Tibial artery (tissue), 4 donors: ENCODE data around the gene LGALS1.

ENCODE experiments used
- DNase-seq, 2 donors: peaks; one replicate each; pipeline ENCODE4 v3.0.0-alpha.2; 2019
- H3K27ac ChIP-seq, 2 donors: fragments of 200-600 bp; sonication (generic) in 1 of 2; 1 replicate in 1 of 2; 2 replicates in 1 of 2; pipeline ENCODE4 v1.5.1; 2018 to 2019; ENCODE audit warnings: mild to moderate bottlenecking in 1 of 2
- H3K27me3 ChIP-seq, 2 donors: fragments of 200-600 bp; sonication (generic) in 1 of 2; one replicate each; pipeline versions ENCODE4 v1.5.1 to v1.6.0; 2016 to 2019
- H3K36me3 ChIP-seq, 3 donors: fragments of 200-600 bp; sonication (generic) in 2 of 3; one replicate each; pipeline ENCODE4 v1.5.1; 2016 to 2019; ENCODE audit warnings: mild to moderate bottlenecking in 2 of 3
- H3K4me1 ChIP-seq, 4 donors: fragments of 200-600 bp; sonication (generic) in 2 of 4; 1 replicate in 3 of 4; 2 replicates in 1 of 4; pipeline ENCODE4 v1.5.1; 2016 to 2019
- H3K4me3 ChIP-seq, 2 donors: fragments of 200-600 bp; sonication (generic) in 1 of 2; 1 replicate in 1 of 2; 2 replicates in 1 of 2; pipeline ENCODE4 v1.5.1; 2018 to 2019; ENCODE audit warnings: mild to moderate bottlenecking in 2 of 2
- H3K9me3 ChIP-seq, 3 donors: fragments of 200-600 bp; sonication (generic) in 1 of 3; one replicate each; pipeline ENCODE4 v1.5.1; 2016 to 2019
- CTCF ChIP-seq, 2 experiments: fragments of 200-600 bp in 1 of 2; fragments of 450-650 bp in 1 of 2; IDR thresholded peaks; one replicate each; pipeline ENCODE4 v1.5.1; 2017 to 2019; ENCODE audit warnings: antibody characterized with exemption in 2 of 2, mild to moderate bottlenecking in 1 of 2, moderate library complexity in 1 of 2
- intact Hi-C: fragments of 100-400 bp; cut with DNase I; formaldehyde crosslinking; loops from one replicate; pipeline ENCODE4 v1.15.0; 2023; ENCODE audit warnings: low total_unique reads

The LGALS1 gene

DNA sequence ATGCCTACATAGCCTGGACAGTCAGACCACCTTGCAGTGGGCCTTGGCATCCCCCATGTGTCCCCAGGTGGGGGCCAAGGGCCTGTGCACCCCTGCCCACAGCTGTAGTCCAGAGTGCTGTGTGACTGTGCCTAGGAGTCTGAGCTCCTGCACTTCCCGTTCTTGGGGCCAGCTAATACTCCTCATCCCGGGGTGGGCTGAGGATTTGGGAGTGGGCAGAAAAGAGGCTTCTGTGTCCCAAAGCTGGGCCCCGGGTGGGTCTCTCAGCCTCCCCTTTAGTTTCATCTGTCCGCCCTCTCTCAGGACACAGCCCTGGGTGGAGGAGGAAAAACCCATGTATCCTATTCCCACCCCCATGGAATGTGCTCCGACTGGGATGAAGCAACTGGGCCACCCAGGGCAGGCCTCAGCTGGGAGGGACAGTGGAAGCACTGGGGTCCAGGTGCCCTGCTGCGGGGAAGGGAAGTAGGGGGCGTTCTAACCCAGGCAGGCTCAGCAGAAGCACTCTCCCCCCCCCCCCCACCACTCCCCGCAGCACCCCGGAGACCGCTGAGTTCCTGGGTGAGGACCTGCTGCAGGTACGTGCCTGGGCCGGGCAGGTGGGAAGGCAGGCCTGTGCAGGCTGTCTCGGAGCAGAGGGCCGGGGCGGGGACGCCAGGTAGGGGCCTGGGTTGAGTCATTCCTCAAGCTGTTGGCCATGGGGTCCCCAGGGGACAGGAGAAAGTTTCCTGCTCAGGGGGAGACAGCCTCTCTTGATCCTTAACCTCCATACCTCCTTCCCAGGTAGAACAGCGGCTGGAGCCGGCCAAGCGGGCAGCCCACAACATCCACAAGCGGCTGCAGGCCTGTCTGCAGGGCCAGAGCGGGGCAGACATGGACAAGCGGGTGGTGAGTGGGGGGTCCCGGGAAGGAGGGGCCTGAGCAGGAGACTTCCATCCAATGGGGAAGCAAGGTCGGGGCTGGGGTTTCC, 34.6 kb upstream of the LGALS1 start:
- no peak overlapping the region for H3K27ac ChIP-seq
- peaks cover 0 to 38% (median 12%) of the 10 kb centered on the region in 4 donors for H3K4me1 ChIP-seq
- H3K36me3 ChIP-seq: no peaks in the 10 kb centered on the region
- peak overlapping the region; percentile 46 to 50 for H3K4me3 ChIP-seq
- peak in 1 of 2 donors; percentile 65 for DNase-seq
- intact Hi-C loops: loop anchor here (5.0 kb wide), 2 partner anchors 41 to 151 kb away; no protein-coding TSS in a partner anchor
- peaks cover 0 to 34% of the 10 kb centered on the region in 2 donors for H3K27me3 ChIP-seq
- TF ChIP-seq CTCF (IDR thresholded peaks at IDR 0.05): no peak
- no peaks in the 10 kb centered on the region for H3K9me3 ChIP-seq

DNA sequence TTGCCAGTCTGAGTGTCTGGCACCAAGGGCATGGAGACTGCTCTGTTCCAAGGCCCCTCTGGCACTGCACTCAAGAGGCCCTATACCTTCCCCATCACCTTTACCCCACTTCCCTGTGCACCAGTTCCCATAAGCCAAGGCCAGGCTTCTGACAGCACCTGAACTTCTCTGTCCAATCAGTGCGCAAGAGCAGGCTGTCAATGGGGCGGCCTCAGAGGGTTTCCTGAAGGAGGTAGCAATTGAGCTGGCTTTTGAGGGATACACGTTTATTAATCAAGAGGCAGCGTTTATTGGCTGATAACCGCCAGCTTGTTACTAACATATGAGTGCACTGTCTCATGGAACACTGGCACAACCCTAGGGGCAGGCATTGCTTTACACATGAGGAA, 33.9 kb upstream of the LGALS1 start:
- Histone ChIP-seq H3K4me1 (peaks cover 0 to 38% (median 12%) of the 10 kb centered on the region in 4 donors), H3K27ac (no peak overlapping the region), H3K4me3 (no peak overlapping the region), H3K36me3 (no peaks in the 10 kb centered on the region), H3K9me3 (no peaks in the 10 kb centered on the region), H3K27me3 (peaks cover 0 to 34% of the 10 kb centered on the region in 2 donors)
- no peak for TF ChIP-seq CTCF (IDR thresholded peaks at IDR 0.05)
- DNase-seq: no peak
- intact Hi-C loops: loop anchor here (5.0 kb wide), 2 partner anchors 41 to 151 kb away; no protein-coding TSS in a partner anchor

DNA sequence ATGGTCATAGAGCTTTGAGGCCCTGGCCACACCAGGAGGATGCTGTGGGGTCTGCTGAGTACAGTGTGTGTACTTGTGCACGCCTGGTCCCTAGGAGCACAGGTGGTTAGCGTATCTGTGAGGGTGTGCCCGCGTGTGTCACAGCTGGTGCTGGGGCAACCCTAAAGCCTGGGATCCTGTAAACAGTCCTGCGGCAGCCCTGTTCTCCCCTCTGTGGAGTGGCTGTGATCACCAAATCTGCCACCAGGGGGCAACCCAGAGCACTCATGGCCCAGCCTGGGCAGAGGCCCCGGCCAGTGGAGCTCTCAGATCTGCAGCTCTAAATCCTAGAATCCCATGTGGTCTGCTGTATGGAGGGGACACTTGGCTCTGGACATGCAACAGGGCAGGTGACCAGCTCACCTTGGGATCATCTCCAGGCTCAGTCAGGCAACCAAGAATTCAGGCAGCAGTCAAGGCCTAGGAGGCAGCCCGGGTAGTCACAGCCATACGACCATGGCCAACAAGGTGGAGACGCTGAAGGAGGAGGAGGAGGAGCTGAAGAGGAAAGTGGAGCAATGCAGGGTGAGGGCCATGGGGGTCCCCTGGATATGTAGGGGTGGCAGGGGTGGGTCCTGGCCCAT, 32.1 kb upstream of the LGALS1 start:
- intact Hi-C loops: loop anchor here (5.0 kb wide), 2 partner anchors 39 to 149 kb away; no protein-coding TSS in a partner anchor
- H3K27ac ChIP-seq: no peak overlapping the region
- peak; percentile 91 to 93 for TF ChIP-seq CTCF (IDR thresholded peaks at IDR 0.05)

GRCh38 chr22:37647317-37647716, 28.1 kb upstream of the LGALS1 start:
- H3K4me3 ChIP-seq: no peak overlapping the region
- no peak for TF ChIP-seq CTCF (IDR thresholded peaks at IDR 0.05)
- no peaks in the 10 kb centered on the region for H3K9me3 ChIP-seq
- H3K27me3 ChIP-seq: no peaks in the 10 kb centered on the region
- intact Hi-C loops: no loop called here
- H3K27ac ChIP-seq: no peak overlapping the region
- H3K4me1 ChIP-seq: peaks cover 0 to 10% (median 0%) of the 10 kb centered on the region in 4 donors
- peaks cover 0 to 12% (median 9%) of the 10 kb centered on the region in 3 donors for H3K36me3 ChIP-seq
- no peak for DNase-seq

More for the DNA sequence above, 32.1 kb upstream of the LGALS1 start:
- Histone ChIP-seq H3K4me3 (no peak overlapping the region), H3K9me3 (no peaks in the 10 kb centered on the region), H3K27me3 (peaks cover 0 to 34% of the 10 kb centered on the region in 2 donors), H3K4me1 (peaks cover 0 to 37% (median 12%) of the 10 kb centered on the region in 4 donors), H3K36me3 (no peaks in the 10 kb centered on the region)
- peak; percentile 85 to 87 for DNase-seq

DNA sequence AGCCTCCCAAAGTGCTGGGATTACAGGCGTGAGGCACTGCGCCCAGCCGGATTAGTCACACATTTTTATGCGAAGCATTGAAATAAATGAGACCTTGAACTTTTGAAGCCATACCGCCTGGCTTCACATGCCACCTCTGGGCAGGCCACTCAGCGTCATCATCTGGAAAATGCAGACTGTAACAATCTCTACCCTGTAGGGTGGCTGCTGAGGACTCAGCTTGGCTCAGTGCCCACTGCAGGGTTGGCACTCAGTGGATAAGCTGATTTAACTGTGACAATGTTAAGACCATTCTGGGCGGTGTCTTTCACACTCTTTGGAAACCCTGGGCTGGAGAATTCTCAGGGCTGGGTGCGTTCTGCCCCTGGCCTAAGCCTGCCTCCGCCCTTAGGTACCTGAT, 27.5 kb upstream of the LGALS1 start:
- H3K36me3 ChIP-seq: peaks cover 0 to 12% (median 9%) of the 10 kb centered on the region in 3 donors
- H3K9me3 ChIP-seq: no peaks in the 10 kb centered on the region
- no peak overlapping the region for H3K27ac ChIP-seq
- peaks cover 0 to 9% (median 0%) of the 10 kb centered on the region in 4 donors for H3K4me1 ChIP-seq
- H3K27me3 ChIP-seq: no peaks in the 10 kb centered on the region
- no peak overlapping the region for H3K4me3 ChIP-seq
- TF ChIP-seq CTCF (IDR thresholded peaks at IDR 0.05): no peak
- DNase-seq: no peak
- intact Hi-C loops: no loop called here
